Activated CD4-positive, CD25-positive, alpha-beta regulatory T cell treated with anti-CD3 and anti-CD28 coated beads, Interleukin-2, amount 50 U/mL, for 72 hours (primary cell): Measurements from ENCODE around the gene LGALS7B.
"Not testable (repeated sequence)": the region's sequence is repeated elsewhere in the genome, so short reads cannot be mapped to it uniquely, and the experiment has no call there.

Experiments
- DNase-seq: peaks from one replicate; pipeline ENCODE4 v3.0.0; 2021

The LGALS7B gene

DNA sequence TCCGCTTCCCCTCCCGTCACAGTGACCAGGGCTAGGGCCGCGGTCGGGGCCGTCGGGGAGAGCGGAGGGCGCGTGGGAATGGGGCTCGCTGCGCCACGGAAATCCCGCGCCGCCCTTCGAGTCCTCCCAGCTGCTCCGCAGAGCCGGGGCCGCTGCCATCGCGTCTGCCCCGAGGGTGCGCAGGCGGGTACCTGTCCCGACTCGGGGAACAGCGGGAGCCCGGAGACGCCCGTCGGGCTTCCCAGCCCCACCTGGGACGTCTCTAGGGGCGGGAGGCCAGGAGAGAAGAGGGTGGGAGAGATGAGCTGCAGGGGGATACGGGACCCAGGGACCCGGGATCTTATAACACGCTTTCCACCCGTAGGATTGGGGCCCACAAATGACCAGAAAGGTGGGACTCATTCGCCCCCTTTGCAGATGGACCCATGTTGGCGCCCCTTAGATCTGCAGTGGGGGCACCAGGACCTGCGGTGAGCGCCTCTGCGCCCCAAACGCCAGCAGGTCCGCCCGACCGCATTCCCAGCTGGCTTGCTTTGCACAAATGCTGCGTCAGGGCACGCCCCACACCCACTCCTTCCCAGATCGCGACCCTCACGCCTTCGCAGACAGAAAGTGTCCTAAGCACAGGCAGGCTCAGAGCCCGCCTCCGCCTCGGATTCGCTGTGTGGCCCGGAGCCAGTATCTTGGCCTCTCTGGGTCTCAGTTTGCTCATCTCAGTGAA is 18.6 kb upstream of the LGALS7B start:
- DNase-seq, result not testable (repeated sequence)

DNA sequence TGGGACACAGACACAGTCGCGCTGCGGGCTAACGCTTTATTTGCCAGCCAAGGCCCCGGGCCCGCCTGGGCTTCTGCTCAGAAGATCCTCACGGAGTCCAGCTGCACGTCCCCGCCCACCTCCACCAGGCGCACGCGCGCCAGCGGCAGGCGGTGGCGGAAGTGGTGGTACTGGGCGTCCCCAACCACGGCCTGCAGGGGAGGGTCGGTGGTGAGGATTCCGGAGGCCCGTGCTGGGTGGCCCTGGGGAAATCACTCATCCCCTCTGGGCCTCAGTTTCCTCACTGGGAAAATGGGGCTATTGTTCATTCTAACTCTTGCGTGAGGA is 18.1 kb upstream of the LGALS7B start:
- not testable (repeated sequence) for DNase-seq

DNA sequence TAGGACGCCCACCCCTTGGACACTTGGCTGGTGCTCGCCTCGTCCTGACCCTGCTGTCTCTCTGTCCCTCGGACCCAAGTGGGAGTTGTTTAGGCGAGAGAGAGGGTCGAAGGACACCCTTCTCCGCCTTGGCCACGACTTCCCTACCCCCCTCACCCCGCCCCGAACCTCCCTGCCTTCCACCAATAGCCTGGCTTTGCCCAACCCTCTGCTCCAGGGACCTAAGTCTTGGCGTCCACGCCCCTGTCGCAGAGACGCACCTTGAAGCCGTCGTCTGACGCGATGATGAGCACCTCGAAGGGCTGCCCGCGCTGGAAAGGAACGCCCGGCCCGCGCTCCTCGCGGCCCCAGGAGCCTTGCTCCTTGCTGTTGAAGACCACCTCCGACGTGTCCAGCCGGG is 17.4 kb upstream of the LGALS7B start:
- DNase-seq, result not testable (repeated sequence)

DNA sequence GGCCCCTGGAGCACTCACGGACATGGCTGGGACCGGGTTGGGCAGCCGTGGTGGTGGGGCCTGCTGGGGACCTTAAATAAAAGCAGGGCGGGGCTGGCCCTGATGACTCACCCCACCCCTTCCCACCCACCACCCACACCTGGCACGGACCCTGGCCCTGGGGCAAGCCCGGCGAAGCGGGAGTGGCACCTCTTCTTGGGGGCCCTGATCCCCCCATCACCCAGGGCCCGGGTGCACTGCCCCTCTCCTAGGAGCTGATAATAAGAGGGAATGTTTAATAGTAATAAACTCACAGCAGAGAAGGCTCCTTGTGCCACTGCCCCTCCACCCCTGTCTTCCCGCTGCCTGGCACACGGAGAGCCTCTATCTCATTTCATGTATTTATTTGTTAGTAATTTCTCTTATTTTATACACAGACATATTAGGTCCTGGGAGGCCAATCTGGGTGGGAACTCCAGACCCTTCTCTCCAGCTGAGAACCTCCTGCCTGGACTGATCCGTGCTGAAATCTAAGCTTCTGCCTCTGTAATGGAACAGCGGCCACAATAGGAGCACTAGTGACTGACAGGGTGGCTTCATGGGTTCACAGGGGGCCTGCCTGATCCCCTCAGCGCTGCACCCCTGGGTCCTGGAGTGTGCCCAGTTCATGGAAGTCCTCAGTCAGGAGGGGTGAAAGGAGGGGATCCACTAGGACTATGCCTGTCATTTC is 15.4 kb upstream of the LGALS7B start, which contains the start of gene LGALS7:
LGALS7 (minus strand) TSS at position 49 of the 709 bp plus-strand sequence; CDS start at position 24, 25 bp downstream.
- no peak for DNase-seq

DNA sequence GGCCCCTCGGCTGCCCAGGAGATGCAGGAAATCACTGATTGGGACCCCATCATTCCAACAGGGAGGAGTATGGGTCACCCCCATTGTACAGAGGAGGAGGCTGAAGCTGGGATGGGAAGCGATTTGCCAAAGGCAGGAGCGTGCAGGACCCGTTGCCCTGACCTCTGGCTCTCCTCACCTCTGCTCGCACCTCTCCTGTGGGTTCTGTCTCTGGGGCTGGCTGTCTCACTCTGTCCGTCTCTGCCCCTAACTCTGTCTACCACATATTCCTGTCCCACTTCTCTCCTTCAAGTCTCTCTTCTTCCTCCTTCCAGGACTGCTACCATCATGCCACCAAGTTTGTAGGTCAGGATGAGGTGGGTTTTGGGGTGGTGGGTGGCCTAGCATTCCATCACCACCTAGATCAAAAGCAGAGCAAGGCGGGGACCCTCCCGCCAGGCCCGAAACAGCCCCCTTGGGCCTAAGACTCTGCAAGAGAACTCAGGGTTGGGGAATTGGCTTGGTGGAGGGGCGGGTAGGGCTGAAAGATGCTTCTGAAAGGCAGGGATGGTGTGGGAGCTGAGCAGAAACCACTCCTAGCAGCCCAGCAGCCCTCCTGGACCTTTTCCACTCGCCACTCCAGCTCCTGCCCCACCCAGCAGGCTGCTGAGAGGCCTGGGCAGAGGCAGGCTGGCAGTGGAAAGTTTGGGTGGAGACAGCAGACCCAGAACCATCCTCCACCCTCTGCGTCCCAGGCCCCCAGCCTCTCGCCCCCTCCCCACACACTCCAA is 14.6 kb upstream of the LGALS7B start:
- no peak for DNase-seq

DNA sequence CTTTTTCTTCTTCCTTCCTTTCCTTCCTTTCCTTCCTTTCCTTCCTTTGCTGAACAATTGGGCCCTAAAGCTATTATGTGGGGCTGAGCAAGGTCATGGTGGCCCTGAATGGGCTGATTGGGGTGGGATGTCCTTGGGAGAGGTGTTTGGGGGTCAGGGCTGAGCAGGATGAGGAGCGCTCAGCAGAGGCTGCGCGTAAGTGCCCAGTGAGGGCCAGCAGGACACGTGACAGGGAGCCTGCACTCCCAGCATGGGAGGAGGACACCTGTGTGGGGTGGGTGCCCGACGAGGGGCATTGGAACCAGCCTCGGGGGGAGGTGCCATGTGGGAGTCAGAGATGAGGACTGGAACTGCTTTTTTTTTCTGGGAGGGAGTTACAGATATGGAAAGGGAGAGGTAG is 10.3 kb upstream of the LGALS7B start:
- no peak for DNase-seq

DNA sequence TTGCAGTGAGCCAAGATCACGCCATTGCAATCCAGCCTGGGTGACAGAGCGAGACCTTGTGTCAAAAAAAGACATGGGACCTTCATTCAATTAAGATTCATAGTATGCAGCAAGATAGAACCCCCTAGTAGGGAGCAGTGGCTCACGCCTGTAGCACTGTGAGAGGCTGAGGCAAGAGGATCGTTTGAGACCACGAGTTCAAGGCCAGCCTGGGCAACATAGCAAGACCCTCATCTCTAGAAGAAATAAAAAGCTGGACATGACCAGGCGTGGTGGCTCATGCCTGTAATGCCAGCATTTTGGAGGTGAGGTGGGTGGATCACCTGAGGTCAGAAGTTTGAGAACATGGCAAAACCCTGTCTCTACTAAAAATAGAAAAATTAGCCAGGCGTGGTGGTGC is 8.6 kb upstream of the LGALS7B start:
- no peak for DNase-seq

DNA sequence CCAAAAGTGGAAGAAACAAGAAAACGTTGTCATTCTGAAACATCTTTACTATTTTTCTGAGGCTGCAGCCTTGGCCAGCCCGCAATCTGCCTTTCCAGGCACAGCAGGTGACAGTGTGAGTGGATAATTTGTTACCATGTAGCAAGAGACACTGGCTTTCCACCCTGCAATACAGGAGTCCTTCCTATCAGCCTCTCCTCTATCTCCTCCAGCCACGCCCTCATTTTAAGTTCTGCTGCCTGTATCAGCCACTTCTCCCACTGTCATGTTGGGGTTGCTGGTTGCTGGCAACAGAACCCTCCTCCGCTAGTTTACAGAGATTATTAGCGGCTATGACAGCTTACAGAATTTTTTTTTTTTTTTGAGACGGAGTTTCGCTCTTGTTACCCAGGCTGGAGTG is 7.9 kb upstream of the LGALS7B start:
- DNase-seq, result no peak

DNA sequence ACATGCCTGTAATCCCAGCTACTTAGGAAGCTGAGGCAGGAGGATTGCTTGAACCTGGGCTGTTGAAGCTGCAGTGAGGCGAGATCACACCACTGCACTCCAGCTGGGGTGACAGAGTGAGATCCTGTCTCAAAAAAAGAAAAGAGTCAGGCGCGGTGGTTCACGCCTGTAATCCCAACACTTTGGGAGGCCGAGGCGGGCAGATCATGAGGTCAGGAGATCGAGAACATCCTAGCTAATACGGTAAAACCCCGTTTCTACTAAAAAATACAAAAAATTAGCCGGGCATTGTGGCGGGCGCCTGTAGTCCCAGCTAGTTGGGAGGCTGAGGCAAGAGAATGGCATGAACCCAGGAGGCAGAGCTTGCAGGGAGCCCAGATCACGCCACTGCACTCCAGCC is 6.8 kb upstream of the LGALS7B start:
- DNase-seq, result not testable (repeated sequence)

DNA sequence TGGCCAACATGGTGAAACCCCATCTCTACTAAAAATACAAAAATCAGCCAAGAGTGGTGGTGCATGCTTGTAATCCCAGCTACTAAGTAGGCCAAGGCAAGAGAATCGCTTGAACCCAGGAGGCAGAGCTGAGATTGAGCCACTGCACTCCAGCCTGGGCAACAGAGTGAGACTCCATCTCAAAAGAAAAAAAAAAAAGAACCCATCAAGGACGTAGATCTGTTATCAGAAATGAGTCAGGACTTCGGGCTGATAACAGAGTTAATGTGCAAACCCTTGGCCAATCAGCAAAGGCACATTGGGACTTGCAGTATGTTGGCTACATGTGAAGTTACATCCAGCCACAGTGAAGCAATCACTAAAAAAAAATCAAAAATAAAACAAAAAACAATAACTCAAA is 4.8 kb upstream of the LGALS7B start:
- no peak for DNase-seq

DNA sequence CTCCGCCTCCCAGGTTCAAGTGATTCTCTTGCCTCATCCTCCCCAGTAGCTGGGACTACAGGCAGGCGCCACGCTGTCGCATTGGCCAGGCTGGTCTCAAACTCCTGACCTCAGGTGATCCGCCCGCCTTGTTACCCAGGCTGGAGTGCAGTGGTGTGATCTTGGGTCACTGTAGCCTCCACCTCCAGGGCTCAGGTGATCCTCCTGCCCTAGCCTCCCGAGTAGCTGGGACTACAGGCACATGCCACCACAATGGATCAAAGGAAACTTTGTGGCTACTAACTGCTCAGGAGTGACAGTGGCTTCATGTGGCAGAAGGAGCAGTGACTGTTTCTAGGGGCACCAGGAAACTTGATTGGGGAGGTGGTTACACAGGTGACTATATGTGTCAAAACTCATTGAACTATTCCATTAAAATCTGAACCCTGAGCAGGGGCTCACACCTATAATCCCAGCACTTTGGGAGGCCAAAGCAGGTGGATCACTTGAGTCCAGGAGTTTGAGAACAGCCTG is 3.8 kb upstream of the LGALS7B start:
- DNase-seq, result no peak

DNA sequence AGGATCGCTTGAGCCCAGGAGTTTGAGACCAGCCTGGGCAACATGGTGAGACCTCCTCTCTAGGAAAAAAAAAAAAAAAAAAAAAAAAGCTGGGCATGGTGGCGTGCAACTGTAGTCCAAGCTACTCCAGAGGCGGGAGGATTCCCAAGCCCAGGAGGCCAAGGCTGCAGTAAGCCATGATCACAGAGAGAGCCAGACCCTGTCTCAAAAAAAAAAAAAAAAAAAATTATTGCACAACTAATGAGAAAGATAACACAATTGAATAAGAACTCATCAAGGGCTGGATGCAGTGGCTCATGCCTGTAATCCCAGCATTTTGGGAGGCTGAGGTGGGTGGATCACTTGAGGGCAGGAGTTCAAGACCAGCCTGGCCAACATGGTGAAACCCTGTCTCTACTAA is 2.9 kb upstream of the LGALS7B start:
- not testable (repeated sequence) for DNase-seq

DNA sequence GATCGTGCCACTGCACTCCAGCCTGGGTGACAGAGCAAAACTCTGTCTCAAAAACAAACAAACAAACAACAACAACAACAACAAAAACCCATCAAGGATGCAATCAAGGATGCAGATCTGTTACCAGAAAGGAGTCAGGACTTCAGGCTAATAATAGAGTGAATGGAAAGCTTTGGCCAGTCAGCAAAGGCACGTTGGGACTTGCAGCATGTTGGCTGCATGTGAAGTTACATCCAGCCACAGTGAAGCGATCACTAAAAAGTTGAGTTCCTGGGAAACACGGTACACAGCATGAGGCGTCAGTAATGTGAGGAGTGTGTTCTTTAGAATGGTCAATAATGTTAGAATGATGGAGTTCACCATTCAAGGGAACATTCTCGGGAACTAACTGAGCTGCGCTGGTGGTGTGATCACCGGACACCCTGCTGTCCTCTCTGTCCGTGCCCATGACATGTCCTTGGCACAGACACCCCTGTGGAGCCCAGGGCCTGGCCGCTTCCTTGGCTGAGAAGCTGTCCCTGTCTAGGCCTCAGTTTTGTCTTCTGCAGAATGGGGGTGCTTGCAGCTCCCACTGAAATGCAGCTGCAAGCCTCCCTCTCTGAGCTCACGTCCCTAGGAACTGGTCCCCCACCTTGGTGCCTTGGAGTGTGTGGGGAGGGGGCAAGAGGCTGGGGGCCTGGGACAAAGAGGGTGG is 2.3 kb upstream of the LGALS7B start:
- DNase-seq, result no peak

DNA sequence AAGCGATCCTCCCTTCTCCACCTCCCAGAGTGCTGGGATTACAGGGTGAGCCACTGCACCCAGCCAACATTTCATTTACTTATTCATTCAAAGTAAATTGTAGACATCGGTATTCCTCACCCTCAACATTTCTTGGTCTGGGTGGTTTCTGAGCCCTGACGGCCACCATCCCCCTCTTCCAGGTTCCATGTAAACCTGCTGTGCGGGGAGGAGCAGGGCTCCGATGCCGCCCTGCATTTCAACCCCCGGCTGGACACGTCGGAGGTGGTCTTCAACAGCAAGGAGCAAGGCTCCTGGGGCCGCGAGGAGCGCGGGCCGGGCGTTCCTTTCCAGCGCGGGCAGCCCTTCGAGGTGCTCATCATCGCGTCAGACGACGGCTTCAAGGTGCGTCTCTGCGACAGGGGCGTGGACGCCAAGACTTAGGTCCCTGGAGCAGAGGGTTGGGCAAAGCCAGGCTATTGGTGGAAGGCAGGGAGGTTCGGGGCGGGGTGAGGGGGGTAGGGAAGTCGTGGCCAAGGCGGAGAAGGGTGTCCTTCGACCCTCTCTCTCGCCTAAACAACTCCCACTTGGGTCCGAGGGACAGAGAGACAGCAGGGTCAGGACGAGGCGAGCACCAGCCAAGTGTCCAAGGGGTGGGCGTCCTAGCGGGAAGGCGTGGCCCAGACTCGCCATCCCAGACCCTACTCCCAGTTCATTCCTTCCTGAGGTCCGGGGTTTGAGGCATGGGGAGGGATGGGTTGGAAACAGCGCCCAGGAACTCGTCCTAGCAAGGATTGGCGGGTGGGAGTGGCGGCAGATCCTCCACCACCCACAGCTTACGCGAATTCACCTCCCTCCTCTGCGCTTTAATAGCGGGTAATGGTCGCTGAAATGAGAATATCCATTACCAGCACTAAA is 1.8 kb downstream of the LGALS7B start:
- DNase-seq, result not testable (repeated sequence)

DNA sequence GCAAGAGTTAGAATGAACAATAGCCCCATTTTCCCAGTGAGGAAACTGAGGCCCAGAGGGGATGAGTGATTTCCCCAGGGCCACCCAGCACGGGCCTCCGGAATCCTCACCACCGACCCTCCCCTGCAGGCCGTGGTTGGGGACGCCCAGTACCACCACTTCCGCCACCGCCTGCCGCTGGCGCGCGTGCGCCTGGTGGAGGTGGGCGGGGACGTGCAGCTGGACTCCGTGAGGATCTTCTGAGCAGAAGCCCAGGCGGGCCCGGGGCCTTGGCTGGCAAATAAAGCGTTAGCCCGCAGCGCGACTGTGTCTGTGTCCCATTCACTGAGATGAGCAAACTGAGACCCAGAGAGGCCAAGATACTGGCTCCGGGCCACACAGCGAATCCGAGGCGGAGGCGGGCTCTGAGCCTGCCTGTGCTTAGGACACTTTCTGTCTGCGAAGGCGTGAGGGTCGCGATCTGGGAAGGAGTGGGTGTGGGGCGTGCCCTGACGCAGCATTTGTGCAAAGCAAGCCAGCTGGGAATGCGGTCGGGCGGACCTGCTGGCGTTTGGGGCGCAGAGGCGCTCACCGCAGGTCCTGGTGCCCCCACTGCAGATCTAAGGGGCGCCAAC is 2.6 kb downstream of the LGALS7B start:
- not testable (repeated sequence) for DNase-seq

DNA sequence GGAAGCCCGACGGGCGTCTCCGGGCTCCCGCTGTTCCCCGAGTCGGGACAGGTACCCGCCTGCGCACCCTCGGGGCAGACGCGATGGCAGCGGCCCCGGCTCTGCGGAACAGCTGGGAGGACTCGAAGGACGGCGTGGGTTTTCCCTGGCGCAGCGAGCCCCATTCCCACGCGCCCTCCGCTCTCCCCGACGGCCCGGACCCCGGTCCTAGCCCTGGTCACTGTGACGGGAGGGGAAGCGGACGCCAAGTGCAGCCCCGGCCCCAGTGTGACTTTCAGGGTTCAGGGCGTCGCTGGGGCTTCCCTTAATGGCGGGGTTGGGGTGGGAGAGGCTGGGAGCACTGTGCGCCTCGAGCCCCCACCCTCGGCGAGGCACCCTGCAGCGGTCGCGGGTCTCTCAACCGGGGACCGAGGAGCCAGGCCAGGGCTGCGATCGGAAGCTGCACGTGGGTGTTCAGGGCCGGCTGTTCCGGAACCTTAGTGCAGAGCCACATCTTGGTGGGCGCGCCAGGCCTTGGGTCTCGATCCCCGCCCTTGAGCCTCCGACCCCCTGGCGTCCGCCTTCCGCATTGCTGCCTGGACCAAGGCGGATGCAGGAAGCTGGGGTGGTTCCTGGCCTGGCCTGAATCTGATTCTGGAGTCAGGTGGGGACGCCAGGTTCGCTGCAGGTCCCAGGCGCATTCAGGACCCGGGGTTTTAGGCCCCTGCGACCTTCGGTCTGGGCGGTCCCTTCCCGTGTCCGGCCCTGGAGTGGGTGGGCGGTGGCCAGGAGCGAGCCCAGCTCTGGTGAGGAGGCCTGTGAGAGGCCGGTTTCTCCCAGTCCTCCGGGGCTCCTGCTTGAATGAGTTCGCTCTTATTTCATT is 3.5 kb downstream of the LGALS7B start:
- peak; percentile 61 for DNase-seq

DNA sequence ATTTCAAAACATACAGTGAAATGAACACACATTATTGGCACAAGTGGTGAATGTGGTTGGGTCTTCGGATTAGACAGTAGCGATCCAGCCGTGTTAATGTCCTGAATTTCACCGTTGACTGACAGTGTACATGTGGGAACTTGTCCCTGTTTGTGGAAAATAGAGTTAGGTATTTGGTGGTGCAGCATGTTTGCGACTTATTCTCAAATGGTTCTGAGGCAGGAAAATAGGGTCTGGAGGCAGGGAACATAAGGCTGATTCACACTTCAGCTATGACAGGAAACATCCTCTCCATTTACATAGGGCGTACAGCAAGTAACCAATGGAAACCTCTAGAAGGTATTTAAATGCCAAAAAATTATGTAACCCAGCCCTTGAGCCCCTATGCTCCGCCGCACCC is 4.2 kb downstream of the LGALS7B start:
- DNase-seq, result no peak

DNA sequence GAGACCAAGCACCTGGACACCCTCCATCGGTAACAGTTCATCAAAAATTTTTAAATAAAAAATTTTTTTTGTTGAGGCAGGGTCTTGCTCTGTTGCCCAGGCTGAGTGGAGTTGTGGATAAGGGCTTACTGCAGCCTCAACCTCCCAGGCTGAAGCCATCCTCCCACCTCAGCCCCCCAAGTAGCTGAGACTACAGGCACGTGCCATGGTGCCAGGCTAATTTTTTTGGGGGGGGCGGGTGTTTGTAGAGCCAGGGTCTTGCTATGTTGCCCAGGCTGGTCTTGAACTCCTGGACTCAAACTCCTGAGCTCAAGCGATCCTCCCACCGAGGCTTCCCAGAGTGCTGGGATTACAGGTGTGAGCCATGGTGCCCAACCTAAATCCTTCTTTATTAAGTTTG is 4.7 kb downstream of the LGALS7B start:
- no peak for DNase-seq

DNA sequence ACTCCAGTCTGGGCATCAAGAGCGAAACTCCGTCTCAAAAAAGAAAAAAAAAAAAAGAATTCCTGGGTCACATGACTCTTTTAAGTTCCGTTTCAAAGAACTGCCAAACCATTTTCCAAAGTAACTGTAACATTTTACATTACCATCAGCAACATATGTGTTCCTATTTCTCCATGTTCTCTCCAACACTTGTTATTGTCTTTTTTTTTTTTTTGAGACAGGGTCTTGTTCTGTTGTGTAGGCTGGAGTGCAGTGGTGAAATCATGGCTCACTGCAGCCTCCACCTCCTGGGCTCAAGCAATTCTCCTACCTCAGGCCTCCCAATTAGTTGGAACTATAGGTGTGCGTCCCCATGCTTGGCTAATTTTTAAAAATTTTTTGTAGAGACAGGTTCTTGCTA is 6.5 kb downstream of the LGALS7B start:
- DNase-seq, result no peak

DNA sequence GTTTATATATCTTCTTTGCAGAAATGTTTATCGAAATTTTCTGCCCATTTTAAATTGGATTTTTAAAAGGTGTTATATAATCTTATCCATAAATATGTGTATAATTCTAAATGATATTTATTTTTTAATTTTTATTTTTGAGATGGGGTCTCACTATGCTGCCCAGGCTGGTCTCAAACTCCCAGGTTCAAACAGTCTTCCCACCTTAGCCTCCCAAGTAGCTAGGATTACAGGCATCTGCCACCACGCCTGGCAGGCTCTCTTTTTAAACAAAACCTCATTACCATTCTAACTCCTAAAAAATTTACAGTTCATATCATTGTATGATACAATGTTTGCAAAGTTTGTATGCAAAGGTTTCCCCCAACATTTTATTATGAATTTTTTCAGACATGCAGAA is 7.2 kb downstream of the LGALS7B start:
- no peak for DNase-seq
